Fibroblast of the conjunctiva (primary cell): ENCODE data around the gene SND1.
A peak's percentile ranks its signal among the peaks of the same experiment; 100 is the strongest.

Source experiments
- DNase-seq: peaks from one replicate; pipeline ENCODE4 v3.0.0-alpha.2; 2010; ENCODE audit warnings: low read depth

Gene SND1

DNA sequence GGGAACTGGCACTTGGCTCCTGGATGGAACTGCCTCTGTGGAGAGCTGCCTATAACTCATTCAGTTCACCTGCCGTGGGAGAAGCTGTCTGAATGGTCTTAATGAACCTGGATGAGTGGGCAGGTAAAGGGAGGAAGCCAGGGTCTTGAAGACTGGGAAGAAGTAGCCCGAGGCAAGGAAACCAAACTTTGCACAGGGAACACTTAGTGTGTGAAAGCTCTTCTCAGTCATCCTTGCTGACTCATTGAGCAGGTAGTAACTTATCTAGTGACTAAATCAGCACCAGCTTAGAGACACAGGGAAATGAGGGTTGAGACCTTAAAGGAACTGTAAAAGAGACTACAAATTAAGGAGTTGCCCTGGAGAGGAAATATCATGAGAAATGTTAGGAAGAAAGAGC is 369.4 kb downstream of the SND1 start:
- no peak for DNase-seq

DNA sequence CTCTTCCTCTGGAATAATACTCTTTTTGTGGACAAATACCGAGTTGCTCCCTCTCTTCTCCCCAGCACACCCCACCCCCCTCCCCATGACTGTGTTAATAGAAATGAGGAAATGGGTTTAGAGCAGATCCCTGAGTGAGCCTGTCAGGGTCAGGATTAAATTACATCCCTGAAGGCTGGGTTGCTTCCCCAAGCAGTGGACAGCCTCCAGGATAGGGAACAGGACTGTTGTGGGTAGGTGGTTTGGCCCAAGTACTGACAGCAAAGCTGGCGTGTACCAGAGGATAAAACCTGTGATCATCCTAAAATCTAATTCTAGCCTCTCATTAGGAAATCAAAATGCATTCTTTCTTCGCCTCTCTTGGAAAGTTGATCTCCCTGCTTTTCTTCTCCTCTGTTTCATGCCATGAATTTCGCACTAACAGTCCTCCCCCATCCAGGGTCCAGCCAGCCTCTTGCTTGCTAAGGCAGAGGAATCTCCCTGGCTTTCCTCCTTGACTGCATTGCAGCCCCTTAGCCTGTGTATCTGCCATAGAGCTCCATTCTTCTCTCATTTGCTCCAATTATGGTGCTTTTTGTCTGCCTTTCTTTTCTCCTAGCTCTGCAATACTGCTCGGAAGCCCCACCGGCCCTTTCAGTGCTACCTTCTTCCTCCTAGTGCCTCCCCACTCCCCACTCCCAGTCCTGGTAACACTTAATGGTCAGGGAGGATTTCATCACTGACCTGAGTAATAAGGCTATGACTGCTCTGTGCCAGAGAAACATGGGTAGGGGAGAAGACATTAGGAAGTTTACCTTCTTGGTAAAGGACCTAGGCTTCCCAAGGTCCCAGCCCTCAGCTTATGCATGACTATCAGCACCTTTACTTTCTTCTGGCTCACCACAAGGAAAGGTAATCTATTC is 370.9 kb downstream of the SND1 start:
- peak; percentile 32 for DNase-seq

DNA sequence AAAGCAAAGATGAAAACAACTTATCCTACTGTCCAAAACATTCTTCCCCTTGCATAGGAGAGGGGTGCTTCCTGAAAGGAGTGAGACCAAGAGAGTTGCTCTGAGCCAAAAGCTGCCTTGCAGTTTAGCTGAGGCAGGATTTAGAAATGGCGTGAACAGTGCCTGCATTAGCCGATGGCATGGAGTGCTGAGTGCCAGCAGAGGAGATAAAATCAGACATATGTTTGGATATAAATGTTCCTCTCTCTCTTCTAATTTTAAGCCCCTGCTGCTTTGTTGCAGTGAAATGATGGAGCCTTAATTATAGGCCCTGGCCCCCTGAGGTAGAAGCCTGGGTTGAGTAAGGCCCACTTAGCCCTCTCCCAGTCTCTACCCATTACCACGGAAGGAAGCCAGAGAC is 372.2 kb downstream of the SND1 start:
- no peak for DNase-seq

DNA sequence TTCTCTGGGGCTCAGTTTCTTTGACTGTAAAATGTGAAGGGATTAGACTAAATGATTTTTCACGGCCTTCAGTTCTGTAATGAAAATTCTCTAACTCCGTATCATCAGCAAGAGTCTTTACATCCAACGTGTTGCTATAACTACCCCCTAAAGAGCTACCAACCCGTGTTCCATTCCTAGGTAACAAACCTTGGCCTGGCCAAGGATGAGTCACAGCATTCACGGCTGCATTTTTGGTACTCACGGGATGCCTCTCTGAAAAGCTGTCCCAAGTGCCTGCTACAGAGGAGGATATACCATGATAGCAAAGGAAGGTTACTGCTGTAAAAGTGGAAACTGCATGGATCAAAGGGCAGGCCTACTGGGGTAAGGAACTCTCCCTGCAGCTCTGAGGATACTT is 373.4 kb downstream of the SND1 start:
- no peak for DNase-seq

DNA sequence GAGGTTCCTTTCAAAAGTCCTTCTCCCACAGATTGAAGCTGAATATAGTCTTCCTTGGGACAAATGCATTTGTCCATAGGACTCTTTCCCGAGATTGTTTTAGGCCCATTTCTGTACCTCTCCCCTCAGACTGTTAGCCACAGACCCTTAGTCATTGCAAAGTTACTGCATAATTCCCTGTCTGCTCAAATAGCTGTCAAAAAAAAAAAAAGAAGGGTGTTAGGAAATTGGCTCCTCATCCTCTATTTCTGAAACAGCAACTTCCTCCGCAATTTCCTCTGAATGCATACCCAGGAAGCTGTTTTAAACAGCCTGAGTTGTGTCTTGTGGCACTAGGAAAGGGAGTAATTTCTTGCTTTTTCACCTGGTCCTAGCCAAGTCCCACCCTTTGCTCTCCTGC is 373.8 kb downstream of the SND1 start:
- DNase-seq = no peak

DNA sequence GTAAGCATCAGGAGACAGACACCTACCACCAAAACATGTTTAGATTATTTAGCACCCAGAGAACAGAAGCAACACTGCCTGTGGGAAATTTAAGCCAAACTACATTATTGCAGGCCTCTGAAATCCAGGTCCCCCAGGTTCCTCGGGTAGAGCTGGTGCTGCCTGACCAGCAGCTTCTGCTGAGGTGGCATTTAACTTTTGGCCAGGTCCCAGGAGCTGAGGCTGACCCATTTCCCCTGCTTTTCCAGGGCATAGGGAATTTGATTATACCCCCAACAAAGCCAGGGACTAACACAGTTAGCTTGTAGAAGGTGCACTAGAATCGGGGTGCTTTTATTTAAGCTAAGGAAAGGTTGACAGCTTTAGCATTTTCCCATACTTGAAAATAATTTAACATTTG is 374.6 kb downstream of the SND1 start:
- DNase-seq = no peak

DNA sequence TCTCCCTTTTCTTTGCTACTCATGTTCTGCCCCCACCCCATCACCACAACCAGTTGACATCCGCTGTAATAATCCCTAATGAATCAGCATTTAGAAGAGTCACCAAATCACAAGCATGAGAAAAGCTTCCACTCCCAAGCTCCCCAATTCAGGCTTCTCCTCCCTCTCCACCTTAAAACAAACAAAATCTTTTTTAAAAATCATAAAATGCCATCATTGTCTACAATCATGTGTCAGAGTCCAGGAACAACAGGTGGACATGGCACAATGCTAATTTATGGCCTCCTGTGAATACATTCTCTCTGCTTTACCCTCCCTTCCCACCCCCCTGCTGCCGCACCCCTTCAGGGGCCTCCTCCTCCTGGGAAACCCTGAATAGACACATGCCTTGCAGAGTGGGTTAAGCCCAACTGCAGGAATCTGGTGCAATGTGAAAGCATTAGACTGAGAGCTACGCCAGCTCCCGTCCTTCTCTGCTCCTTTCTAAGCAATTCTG is 375.5 kb downstream of the SND1 start:
- DNase-seq = no peak

DNA sequence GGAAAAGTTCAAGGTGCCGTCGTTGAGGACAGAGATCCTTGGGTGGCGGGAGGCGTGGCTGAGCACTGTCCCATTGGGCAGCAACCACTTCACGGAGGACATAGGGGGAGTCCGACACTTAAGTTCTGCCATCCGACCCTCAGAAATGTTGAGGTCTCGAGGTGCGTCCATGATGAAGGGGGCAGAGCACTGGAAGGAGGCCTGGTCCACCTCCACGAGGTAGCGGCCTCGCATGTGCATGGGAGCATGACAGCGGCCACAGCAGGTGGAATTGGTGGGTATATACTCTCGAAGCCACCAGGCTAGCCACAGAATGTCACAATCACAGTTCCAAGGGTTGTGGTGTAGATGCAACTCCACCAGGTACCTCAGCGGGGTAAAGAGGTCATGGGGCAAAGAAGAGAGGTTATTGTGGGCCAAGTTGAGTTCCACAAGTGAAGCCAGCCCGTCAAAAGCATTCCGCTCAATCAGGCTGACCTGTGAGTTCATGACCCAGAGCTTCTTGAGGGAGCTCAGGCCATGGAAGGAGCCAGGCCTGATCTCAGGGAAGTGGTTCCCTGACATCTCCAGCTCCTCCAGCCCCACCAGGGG is 377.5 kb downstream of the SND1 start:
- DNase-seq = no peak

DNA sequence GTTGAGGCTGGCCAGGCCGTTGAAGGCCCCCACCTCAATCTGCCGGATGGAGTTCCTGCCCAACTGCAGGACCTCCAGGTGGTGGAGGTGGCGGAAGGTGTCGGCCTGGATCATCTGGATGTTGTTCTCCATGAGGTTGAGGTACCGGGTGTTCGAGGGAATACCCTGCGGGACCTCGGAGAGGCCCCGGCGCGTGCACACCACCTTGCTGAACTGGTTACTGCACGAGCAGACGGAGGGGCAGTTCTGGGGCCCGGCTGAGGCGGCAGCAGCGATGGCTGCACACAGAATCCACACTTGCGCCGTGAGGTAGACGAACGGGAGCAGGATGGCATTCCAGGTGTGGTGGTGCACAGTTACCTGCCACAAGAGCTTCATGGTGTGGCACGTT is 378.3 kb downstream of the SND1 start:
- no peak for DNase-seq

DNA sequence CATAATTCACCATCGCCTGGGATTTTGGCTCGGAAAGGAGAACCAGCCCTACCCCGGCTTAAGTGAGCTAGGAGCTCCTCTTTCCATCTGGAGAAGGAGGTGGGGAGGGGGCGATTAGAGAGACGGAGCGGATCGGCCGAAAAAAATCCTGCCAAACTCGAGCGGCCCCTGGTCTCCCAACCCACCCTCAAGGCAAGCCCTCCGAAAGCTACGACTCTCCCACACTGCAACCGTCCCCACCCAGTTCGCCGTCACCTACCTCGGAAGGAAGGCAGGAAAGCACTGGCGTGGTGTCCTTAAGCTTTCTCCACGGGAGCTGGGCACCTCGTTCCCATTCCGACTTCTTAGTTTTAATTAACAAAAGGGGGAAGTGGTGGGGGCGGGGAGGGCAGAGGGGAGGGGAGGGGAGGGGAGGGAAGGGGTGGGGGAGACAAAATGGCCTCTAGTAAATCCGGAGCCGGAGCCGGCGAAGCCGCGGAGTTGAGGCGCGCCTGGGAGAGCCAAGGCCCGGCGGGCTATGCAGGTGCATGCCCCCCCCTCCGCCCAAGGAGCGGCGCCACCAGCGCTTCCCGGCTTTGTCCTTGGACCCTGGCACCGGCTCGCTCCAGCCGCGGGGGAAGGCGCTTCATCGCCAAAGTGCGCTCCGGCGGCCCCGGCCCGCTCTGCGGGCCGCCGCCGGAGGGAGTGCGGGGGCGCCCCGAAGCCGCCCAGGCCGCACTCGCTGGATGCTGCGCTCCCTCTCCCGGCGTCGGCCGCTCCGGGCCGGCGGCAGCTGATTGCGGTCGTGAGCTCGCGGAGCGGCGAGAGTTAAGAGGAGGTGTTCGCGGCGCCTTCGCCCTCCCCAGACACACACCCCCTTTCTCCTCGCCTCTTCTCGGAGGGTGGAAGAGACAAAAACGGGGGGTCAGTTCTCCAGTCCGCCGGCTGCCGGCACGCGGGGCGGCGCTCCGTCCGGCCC is 378.9 kb downstream of the SND1 start, which contains the start of gene LRRC4:
TSS of gene LRRC4 (minus strand) at position 784 of the 958 bp plus-strand sequence. CDS start 797 bp downstream, outside the sequence.
- no peak for DNase-seq

DNA sequence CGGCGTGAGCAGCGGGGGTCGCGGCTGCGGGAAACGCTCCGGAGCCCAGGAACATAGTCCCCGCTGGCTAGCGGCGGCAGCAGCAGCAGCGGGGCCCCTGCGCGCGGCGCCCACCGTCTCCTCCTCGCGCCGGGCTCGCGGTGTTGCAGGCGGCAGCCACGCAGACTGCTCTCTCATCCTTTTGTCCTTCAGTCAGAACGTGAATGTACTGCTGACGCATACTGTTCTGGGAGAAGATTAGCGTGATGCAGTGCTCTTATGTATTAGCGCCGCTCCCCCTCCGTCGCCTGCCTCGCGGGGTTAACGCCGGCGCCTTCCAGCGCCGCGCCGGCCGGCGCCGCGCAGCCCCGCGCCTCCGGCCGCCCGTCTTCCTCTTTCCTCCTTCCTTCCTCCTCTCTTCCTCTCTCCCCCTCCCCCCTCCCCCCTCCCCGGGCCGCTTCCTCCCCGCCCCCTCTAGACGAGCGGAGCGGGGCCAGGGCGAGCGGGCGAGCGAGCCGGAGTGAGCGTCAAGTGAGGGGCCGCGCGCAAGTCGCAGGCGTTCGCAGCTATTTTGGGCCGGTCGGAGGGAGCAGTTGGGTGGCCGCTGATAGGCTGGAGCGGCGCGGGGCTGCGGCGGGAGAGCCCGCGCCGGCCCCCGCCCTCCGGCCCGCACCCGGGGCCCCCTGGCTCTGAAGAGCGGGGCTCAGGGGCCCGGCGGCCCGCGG is 380.1 kb downstream of the SND1 start:
- DNase-seq = peak; percentile 74

DNA sequence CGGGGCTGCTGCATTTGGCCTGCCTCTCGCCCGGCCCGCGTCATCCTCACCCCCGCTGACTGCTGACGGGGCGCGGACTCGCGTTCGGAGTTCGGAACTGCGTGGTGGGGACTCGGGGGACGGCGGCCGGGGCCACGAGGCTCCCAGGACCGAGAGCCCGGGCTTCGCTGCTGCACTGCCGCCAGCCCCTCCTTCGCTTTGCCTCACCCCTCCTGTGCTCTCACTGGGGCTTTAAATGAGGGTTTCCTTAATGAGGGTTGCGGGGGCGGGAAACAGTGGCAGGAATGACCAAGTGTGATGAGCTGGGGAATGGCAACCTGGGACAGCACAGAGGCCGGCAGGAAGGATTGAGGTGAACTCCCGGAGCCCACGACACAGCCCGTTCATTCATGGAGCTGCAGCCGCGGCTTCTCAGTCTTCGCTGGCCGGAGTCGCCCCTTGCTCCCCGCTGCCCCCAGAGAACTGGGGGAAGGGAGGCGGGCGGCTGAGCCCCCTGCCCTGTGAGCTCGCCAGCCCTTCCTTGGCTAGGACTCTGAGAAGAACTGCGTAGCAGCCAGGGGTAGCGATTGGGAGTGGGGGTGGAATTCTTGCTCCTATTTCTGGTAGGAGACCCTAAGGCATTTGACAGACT is 380.7 kb downstream of the SND1 start:
- no peak for DNase-seq

DNA sequence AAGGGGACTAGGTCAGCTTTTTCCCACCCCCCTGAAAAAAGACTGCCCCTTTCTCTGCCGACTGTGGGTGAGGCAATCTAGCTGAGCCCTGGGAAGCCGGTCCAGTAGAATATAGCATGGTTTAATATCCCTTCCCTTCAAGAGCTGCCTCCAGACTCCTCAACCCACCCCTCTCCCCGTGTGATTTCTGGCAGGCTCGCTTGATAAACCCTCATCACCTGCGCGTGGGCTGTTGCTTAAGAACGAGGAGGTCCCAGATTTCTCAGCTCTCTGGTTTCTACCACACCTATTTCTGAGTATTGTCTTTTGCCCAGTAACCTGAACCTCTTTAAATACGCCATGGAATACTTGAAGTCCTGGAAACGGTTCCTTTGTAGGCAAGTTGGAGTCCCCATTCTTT is 381.3 kb downstream of the SND1 start:
- no peak for DNase-seq

DNA sequence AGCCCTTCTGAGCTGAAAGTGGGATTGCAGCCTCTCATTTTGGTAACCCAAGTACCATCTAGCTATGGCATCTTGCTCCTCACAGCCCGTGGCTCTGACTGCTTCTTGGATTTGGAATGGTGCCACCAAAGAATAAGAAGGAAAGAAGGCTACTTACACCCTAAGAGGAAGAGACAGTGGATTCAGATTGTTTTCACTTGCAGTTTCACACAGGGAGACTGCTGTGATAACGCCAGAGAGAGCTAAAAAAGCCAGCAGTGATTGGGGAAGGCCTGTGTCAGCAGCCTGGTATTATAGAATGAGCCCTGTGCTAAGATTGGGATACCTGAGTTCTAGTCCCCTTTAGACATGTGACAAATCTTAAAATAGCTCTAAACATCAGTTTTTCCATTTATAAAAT is 382.8 kb downstream of the SND1 start:
- no peak for DNase-seq

DNA sequence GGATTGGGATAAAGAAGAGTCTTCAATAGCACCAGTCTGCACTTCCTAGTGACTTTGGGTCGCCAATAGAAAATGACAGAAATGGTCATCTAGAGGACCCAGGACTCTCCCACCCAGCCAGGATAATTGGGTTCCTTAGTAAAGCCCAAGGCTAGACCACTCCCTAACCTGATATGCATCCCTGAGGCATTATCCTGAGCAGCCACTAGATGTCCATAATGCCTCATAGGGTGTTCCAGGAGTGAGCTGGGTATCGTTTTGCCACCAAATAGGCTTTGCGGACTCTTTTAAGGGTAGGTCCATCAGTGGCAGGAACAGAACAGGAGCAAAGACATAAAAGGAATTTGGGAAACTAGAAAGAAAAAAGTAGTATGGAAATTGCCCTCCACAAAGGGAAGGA is 383.7 kb downstream of the SND1 start:
- no peak for DNase-seq

DNA sequence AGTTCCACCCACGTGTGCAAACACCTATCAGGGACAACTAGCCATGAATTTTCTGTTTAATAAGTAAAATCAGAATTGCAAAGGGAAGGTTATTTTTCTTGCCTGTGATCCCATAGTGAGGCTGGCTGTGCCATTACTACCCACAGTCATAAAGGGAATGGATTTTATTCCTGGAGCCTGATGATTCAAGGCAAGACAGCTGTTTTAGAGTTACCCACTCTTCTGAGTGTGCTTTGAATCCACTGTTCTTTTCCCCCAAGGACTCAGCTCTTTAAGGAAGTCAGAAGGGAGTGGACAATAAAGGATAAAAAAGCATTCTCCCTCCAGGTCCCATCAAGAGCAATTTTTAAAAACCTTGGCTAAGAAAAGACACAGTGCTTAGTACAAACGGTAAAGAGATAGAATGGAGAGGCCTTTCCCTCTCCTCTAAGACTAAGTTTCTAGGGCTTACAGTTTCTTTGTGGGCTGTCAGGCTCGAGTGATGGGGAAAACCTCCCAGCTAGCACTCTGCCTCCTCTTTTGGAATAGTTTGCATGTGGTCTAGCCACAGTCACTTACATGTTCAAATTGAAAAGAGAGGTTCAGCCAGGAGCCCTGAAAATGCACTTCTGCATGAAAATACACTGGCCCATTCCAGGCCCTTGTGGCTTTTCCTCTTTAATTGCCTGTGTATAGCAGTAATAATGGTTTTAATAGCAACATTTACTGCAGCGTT is 384.4 kb downstream of the SND1 start:
- DNase-seq = no peak

DNA sequence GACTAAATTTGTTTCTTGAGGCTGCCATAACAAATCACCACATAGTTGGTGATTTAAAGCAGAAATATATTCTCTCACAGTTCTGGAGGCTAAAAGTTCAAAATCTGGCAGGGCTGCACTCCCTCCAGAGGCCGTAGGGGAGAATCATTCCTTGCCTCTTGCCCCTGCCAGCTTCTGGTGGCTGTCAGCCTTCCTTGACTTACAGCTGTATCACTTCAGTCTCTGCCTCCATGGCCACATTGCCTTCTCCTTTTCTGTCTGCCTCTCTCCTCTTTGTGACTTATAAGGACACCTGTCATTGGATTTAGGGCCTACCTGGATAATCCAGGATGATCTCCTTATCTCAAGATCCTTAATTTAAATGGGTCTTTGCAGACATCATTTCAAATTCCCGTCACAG is 385.1 kb downstream of the SND1 start:
- no peak for DNase-seq

DNA sequence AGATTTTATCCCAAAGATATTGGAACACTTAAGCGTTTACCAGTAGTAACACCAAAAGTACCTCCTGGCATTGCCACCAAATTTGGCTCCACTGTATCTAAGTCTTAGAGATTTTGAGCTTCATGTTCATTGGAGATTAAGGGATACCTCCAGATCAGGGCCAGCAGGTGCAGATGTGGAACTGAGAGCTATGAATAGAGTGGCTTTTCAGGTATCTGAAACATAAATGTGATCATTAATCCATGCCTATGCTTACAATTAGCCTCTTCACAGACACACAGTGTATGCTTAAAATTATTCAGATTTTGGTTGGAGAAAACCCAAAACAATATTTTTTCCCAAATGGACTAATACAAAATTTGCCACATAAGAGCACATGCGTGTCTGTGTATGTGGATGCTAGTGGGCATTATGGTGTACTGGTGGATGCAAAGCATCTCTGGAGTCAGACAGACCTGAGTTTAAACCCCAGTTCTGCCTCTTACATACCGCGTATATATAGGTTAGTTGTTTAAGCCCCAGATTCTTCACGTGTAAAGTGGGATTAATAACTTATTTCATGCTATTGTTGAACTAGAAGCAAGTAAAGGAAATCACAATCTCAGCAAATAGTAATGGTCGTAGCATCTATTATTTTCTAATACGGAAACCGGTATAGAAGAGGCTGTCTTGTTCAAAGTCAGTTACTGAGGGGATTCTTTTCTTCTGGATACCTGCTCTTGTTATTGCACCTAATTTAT is 386.1 kb downstream of the SND1 start:
- no peak for DNase-seq

DNA sequence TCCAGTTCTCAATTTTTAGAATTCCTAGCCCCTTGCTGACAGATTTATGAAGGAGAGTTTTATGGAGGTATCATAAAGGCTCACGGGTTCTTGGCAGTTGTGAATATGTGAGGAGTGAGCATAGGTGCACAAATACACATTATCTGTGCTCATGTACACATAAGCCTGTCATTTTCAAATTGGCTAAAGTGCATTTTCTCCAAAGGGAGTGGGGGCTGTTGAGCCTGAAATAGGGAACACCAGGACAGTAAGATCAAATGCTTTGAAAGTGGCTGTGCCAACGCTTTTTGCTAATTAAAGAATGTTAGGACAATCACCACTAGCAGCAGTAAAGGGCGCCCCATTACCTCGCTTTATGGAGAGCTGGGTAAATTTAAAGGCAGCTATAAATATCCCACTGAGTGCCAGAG is 387.6 kb downstream of the SND1 start:
- DNase-seq = no peak

DNA sequence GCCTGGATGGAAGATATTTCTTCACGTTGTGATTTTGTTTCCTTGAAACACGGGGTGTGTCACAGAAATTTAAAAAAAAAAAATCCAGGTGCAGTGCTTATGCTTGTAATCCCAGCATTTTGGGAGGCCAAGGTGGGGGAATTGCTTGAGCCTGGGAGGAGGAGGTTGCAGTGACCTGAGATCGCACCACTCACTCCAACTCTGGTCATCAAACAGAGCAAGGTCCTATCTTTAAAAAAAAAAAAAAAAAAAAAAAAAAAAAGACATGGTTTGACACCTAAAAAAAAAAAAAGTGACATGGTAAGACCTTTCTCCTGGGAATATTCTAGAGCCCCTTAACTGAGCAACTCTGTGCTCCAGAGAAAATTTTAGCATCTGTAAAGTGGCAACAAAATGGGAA is 388.2 kb downstream of the SND1 start:
- no peak for DNase-seq
